KG1 (cell line): ENCODE data around the gene EXOC2.

Source experiments
- DNase-seq: peaks from one replicate; lab custom pipeline; 2025; lab: John Stamatoyannopoulos, UW

Gene EXOC2

DNA sequence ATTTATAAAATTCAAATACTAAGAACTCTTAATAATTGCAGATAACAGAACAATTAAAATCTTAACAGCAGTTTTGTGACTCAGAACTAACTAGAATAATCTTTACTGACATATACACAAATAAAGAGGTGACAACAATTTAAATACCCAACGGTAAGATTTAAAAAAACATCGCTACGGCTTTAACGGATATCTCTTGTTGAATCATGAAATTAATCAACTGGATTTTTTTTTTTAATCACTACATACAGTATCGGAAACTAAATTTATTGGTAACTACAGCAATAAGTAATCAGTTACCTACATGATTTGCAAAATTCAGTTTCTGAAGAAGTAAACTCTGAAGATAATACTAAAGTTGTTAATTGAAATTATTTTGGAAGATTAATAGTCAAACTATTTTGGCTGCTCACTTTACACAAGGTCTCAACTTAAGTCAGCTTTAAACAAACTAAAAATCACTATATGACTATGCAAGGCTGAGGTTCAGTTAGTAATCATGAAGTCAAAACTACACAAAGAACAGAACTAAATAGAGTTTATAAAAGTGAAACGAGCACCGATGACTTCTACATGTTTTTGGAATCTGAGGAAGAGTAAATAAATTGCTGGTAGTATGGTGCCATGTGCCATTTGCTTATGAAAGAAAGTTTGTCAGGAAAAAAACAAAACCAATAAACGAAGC is 164.8 kb downstream of the EXOC2 start:
- DNase-seq = no peak

DNA sequence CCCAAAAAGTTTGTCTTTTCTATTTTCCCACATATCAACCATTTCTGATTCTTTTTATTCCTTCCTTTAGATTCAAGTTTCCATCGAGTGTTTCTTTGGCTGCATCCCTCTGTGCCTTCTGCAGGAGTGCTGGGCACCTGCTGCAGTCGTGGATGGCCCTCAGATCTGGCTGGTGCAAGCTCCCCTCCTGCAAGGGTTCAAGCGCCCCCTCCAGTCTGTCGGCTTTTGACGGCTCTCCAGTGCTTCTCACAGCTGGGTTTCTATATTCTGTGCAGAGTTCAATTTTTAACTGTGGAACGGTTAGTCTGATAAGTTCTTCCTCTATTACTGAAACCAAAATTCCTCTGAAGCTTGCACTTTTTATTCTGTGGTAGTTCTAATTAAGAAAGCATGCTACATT is 168.1 kb downstream of the EXOC2 start:
- no peak for DNase-seq

DNA sequence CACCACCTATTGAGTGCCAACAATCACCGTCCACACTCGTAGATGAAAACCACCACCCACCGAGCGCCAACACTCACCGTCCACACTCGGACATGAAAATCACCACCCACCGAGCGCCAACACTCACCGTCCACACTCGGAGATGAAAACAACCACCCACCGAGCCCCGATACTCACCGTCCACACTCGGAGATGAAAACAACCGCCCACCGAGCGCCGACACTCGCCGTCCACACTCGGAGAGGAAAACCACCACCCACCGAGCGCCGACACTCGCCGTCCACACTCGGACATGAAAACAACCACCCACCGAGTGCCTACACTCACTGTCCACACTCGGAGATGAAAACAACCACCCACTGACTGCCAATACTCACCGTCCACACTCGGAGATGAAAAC is 172.1 kb downstream of the EXOC2 start:
- no peak for DNase-seq

DNA sequence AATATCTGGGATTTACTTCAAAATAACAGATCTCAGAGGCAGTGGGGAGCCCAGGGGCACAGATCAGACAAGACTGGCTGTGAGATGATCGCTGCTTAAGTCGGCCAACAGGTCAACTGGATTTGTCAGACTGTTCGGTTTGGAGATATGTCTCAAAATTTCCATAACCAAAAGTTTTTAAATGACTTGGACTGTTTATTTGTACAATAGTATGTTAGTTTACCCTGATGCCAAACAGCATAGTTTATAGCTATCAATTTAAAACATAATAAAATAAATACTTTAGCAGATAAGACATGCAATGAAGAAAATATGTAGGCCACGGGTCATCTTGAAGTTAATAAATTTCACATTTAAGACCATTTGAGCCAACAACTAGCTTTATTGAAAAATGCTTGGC is 174.7 kb downstream of the EXOC2 start:
- DNase-seq = no peak

DNA sequence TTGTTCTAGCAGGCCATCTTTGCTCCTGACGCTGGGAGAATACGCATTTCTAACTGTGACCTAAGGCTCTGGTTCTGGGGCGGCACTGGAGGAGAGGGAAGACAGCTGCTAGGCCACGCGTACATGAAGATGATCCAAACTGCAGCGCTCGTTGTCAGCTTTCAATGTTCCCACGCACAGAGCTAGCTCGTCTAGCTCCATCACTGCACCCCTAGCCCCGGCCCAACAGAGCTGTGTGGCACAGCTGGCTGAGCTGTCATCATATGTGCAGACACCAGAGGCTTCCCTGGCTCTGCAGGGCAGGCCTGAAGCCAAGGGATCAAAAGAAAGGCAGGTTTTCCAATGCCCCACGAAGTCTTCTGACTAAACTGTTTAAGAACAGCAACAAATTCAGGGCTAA is 176.7 kb downstream of the EXOC2 start:
- no peak for DNase-seq

DNA sequence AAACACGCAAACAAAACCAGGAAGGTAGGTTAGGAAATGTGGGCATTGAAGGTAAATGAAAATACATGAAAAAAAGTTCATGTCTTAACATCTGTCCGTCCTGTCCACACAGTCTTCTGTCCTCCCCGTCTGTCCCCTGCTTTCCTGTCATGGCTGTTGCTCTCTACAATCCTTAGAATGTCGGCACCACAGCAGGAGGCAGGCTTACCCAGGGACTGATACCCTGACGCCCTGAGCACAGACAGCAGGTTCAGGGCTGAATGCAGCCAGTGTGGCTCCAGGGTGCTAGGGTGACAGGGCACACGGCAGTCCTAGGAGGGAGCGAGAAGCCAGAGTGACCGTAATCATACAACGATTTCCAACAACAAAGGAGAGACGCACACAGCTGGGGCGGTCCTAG is 177.7 kb downstream of the EXOC2 start:
- no peak for DNase-seq

DNA sequence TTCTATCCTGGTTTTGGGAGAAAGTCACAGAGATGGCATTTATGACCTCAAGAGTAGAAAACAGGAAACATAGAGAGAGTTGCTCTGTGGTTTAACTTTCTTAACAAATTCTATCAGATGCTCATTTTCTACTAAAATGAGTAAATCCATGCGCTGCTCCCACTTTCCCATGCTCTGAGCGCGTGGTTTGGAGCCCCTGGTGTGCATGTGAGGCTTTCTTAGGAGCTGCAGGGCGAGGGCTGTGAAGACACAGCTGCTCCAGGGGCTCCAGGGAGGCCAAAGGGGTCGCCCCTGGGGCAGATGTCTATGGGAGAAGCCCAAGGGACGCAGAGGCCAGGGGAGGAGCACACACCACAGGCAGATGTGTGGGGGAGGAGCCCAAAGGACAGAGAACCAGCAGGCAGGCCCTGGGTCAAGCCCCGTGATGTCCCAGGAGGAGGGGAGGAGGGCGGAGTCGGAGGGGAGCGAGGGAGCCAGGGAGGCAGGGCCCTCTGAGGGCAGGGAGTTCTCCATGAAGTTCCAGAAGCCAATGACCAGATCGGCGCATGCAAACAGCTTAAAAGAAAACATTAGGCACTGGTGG is 178.5 kb downstream of the EXOC2 start:
- DNase-seq = no peak

DNA sequence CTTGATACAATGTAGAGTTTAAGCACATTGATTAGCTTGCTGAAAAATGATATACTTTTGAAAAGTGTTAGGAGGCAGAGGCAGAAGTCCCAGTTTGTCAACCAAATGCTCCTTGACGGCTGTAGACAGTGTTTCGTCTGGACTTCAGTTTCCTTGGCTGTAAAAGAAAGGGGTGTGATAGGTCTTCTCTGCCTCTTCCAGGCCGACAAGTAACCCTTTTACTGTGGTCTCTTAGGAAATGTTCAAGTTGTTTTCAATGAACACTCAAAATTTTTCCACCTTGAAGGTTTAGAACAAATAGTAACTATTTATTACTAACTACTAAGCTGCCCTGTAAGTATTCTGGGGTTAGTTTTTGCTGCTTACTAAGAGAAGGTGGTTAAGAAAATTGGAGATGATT is 179.0 kb downstream of the EXOC2 start:
- no peak for DNase-seq

DNA sequence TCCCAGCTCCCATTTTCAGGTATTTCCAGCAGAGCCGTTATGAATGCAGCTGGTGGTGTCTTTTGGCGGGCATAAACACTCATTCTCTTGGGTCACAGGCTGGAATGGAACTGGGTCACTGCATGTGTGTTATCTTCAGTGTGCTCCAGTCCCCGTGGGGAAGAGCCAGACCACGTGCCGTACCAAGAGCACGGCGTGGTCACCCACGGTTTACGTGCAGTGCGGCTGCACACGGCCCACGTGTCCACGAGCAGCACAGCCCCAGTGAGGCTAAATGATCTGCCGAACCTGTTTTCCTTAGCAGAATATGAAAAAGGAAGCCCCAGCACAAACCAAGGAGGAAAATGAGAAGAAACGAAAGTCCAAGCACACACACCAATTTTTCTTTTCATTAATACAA is 179.9 kb downstream of the EXOC2 start:
- DNase-seq = no peak

DNA sequence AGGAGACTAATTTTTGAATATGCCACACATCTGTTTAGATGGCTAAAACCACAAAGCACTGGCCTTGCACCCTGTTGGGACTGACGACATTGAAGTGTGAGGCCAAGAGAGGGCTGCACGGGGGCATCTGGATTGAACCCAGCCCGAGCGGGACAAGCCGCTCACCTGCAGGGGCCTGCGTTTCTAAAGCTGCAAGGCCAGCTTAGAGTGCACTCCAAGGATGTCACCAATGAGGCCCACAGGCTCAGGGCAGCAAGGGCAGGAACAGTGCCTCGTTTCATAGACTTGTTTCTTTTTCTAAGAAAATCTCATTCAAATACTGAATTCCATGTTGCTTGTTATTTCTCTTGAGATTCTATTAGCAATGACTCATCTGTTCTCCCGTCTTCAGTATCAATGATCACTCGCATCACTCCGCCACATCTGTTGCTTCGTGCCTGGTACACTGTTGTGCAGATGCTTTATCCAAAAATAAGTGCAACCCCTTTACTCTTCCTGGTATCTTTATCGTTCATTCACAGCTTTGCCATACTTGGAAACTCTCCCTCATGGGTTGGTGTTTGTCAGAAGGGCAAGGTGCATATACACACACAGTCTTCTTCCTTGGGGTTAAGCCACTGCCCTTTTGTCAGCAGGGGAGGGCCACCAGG is 181.3 kb downstream of the EXOC2 start:
- no peak for DNase-seq

DNA sequence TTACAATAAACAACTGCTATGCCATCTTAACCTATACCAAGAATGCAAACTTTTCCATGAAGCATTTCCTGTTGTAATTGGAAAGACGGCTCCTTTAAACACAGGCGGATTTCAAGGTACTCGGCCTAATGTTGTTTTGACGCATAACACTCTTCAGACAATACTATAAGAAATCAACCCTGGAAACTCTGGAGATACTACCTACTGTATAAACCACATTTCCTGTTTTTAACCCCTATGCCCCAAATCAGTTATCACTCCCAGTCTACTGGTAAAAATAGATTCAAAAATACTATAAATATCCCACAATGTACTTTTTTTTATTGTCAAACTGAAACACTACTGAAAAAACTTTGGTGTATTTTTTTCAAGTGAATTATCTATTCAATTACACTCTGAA is 183.3 kb downstream of the EXOC2 start:
- DNase-seq = no peak

DNA sequence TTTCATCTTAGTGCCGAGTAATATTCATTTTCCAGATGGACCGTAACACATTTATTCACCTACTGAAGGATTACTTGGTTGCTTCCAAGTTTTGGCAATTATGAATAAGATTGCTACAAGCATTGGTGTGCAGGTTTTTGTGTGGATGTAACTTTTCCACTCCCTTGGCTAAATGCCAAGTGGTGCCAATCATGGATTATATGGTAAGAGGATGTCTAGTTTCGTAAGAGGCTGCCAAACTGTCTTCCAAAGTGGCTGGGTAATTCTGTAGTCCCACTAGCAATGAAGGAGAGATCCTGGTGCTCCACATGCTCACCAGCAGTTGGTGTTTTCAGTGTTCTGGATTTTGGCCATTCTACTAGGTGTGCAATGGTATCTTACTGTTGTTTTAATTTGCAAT is 184.3 kb downstream of the EXOC2 start:
- no peak for DNase-seq

DNA sequence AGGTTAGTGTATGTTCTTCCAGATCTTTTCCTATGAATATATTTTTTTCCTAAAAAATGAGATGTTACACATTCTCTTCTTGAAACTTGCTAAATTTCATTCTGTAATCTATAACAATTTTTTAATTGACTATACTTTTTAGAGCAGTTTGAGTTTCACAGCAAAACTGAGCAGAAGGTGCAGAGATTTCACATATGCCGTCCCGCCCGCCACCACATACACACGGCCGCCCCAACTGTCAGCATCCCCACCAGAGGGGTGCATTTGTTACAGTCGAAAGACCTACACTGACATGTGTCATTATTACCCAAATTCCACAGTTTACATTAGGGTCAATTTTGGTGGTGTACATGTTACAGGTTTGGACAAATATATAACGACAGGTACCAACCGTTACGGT is 184.9 kb downstream of the EXOC2 start:
- DNase-seq = no peak

DNA sequence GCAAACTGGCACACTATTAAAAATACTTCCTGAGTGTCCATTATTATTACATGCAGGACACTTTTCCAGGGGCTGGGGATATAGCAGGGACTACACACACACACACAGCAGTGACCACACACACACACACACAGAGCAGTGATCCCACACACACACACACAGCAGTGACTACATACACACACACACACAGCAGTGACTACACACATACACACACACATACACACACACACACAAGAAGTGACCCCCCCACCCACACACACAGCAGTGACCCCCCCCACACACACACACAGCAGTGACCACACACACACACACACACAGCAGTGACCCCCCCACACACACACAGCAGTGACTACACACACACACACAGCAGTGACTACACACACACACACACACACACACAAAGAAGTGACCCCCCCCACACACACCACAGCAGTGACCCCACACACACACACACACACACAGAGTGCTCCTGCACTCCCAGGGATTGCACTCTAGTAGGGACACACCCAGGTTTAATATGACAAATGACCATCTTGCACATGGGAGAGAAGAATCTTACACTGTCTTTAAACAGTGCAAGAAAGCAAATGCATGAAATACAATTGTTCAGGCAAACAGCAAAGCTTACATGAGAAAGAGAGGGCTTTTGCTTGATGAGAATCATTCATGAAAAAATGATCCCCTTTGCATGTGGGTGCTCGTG is 185.9 kb downstream of the EXOC2 start:
- DNase-seq = no peak

DNA sequence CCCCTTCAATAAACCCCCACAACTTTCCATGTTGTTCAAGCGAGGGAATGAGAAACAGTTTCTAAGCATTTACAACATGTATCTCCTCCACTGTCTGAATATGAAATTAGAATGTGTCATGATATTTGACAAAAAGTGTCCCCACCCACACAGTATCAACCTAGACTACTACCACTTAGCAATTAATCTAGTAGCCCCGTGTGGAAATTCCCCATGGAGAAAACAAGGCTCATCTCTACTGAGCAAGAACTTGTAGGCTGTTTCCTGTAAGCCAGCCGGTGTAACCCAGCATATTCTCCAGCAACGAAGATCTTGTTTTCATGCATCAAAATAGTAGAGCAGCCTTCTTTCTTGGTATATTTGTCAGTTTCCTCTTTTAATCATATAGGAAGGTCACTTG is 186.4 kb downstream of the EXOC2 start:
- no peak for DNase-seq

DNA sequence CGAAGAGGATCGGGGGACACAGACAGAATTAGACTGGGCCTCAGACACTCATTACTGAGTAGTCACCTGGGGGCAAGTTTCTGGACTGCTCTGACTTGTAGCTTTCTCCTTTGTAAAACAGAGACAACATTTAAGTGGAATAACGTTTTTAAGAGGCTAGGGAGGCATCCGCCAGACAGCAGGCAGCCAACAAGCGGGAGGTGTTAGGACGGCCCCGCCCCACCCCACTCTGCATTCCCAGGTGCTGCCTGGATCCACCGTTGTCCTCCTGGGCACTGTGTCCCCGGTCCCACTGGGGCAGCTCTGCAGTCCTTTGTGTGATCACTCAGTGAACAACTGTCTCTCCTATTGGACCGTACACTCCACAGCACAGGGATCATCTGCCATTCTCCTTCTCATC is 187.6 kb downstream of the EXOC2 start:
- DNase-seq = no peak

DNA sequence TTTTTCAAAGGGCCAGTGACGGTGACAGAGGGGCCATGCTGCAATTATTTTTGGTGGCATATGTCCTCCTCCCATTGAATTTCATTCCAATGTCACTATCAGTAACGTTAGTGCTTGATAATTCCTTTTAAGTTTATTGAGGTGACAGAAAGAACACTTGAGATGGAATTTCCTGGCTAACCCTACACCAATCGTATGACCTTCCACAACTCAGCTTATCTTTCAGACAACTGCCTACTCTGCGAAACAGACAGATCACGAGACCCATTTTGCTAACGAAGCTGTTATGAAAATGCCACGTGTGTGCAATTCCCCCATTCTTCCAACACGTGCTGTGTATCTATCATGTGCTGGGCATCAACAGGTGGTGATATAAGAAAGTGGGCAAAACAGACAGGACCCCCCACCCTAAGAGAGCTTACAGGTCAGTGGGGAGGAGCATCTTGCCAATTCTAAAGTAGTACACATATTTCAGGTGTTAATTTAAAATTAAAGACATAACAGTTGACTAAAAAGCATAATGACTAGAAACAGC is 188.4 kb downstream of the EXOC2 start:
- no peak for DNase-seq

DNA sequence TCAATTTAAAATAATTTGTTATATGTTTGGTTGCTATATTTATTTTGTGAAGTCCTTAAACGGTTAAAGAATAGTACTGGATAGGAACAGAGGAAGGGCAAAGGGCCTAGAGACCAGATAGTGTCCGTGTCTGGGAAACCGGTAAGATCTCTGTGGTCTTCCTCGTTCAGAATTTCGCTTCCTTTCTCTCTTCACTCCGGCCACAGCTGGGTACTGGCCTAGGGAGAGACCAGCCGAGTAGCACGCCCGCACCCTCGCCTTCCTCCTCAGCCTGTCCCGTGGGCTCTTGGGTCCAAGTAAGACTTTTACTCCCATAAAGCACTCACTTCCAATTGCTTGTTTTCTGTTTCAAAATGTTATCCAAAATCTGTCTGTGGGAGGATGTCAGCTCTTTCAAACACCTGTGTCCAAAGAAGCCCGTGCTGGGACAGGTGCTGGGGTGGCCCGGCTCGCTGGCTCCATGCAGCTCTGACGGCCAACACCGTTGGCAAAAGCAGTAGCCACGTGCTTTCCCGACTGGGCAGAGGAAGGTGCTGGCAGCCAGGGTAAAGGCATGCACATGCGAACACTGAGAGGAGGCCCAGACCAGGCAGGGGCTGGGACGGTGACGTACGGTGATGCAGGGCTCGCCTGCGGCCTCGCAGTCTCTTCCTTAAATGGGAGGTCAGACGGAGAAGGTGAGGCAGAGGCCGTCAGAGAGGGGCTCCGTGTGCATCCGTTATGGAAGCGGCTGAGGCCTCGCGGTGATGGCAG is 189.2 kb downstream of the EXOC2 start:
- no peak for DNase-seq

DNA sequence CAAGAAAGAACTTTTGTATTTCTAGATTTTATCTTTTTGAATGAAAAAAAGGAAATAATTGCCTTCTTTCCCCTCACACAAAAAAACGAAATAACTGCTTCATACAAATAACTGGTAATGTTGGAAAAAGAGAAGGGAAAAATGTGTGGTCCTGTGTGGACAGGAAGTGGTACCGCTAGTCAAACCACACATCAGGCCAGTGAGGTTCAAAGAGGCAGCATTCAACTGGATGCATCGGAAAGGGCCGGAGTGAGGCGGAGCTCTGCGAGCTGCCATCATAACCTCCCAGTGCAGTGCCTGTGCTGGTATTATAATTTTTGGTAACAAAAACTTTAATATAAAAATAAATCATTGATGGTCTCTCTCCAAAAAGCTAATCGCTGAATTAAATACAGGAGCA is 190.2 kb downstream of the EXOC2 start:
- no peak for DNase-seq

DNA sequence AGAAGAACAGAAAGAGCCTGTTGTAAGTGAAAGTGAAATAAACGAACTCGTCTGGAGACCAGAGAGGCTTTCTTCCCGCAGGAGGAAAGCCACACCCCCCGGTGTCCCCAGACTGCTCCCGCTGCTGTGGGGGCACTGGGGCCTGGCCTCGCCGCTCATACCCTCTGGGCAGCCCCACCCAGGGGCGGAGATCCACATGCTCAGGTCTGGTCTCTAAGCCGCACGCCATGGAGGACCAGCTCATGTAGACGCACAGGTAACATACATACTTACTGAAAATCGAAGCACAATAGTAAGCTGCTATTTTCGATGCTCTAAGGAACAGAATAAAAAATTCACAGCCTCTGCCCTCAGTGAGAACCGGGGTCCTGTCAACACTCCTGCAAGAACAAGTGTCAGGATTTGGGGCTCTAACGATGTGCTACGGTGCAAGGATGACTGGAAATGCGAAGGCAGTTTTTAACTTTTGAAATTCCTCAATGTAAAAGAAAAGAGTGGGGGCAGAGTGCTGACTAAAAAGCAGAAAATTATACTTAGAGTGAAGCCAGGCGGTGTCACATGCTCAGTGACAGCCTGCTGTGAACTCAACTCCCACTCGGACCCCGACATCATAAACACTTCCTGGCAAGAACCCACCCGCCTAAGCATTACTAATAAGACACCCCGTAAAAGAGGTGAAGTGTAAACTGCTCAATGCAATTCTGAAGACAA is 190.9 kb downstream of the EXOC2 start:
- DNase-seq = no peak

DNA sequence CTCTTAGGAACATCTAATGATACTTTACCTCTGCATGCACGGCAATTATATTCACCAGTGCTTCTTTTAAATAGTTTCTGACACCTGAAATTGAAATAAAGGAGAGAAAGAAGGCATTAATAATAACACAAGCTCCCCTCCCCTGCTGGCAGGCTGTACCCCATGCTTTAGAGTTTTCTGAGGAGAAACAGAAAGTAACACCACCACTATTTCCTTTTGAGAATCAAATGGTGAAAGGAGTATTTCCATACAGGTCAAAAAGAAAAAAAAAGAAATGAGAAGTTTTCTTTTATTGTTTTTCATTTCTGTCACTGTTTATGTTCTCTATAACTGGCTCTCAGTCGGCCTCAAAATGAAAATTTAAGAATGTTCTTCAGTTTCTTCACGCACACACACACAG is 193.3 kb downstream of the EXOC2 start:
- DNase-seq = no peak
